ENCODE data around the gene NIPBL. TPM values are rescaled to one million over a fixed set of nuclear protein-coding genes. Genes with fewer than 3 reads are reported as not detected.

The NIPBL gene
- polyA plus RNA-seq, 1 of the 3 experiments (the other 2 are of a cell fraction), result 5.2 TPM

- WGBS (ENCODE audit: low lambda C conversion rate), result 96% methylated on average over 1 of the region's 1 CpG
- DNase-seq, result no peak
These were observed 59.2 kb downstream of the NIPBL start for GRCh38 chr5:36935805-36936204.

DNA sequence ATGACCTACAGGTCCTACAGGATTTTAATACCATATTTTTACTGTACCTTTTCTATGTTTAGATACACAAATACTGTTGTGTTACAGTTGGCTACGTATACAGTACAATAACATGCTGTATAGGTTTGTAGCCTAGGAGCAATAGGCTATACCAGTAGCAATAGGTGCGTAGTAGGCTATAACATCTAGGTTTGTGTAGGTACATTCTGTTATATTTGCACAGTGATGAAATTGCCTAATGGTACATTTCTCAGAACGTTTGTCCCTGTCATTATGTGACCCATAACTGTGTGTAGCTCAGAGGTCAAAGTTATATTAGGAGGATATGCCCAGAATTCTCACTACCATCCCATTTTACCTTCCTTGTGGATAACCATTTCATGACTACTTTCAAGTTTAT, 59.7 kb downstream of the NIPBL start:
- Histone ChIP-seq H3K27me3 (ENCODE audit: insufficient read depth) (no peaks in the 10 kb centered on the region), H3K9ac (no peak overlapping the region), H3K36me3 (replicated peaks in 1 of 2; ENCODE audit: control insufficient read depth in 1 of 2, insufficient read depth in 2 of 2, low read length in 1 of 2) (peaks cover 0 to 8% of the 10 kb centered on the region in 2 experiments), H3K4me2 (no peak overlapping the region), H3K9me3 (peaks cover 5% of the 10 kb centered on the region; the same call in 1 of the 2 replicates), H3K9me2 (no peaks in the 10 kb centered on the region), H4K20me1 (ENCODE audit: insufficient read depth) (peaks cover 80% of the 10 kb centered on the region), H3K27ac (ENCODE audit: low read depth in 2 of 2, low read length in 1 of 2) (no peak overlapping the region), H3K79me2 (ENCODE audit: insufficient read depth) (peaks cover 100% of the 10 kb centered on the region), H3K4me1 (ENCODE audit: control insufficient read depth in 1 of 2, insufficient read depth in 2 of 2, low read depth in 1 of 2, low read length in 1 of 2) (peaks cover 0 to 13% of the 10 kb centered on the region in 2 experiments; a peak in 1 of 4 replicates), H3F3A (replicated peaks; ENCODE audit: insufficient read depth) (no peaks in the 10 kb centered on the region), H2AFZ (ENCODE audit: low read depth) (no peak overlapping the region), H3K4me3 (ENCODE audit: low read depth in 2 of 2, low read length in 1 of 2) (no peak overlapping the region)
- no peak for DNase-seq
- ChIA-PET POLR2A (no interaction called here), CTCF (no interaction called here)
- WGBS (ENCODE audit: low lambda C conversion rate), result 88% methylated on average over 3 of the region's 3 CpGs
- no peak for TF ChIP-seq ZBTB33 (IDR thresholded peaks at IDR 0.05; ENCODE audit: borderline replicate concordance, low read depth)
- TF ChIP-seq MXI1 (IDR thresholded peaks at IDR 0.05; ENCODE audit: low read depth, low read length), result no peak
- no peak for TF ChIP-seq TEAD4 (IDR thresholded peaks at IDR 0.05; ENCODE audit: borderline replicate concordance, insufficient read depth)
- TF ChIP-seq, protein P1, sequence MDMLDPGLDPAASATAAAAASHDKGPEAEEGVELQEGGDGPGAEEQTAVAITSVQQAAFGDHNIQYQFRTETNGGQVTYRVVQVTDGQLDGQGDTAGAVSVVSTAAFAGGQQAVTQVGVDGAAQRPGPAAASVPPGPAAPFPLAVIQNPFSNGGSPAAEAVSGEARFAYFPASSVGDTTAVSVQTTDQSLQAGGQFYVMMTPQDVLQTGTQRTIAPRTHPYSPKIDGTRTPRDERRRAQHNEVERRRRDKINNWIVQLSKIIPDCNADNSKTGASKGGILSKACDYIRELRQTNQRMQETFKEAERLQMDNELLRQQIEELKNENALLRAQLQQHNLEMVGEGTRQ (IDR thresholded peaks at IDR 0.05; ENCODE audit: borderline replicate concordance, low read depth, low read length), result no peak
- no peak for TF ChIP-seq ELF1 (IDR thresholded peaks at IDR 0.05)
- TF ChIP-seq TCF12 (IDR thresholded peaks at IDR 0.05), result no peak
- no peak for TF ChIP-seq NRF1 (IDR thresholded peaks at IDR 0.05; ENCODE audit: low read depth, low read length)
- no peak for TF ChIP-seq SMC3 (IDR thresholded peaks at IDR 0.05; ENCODE audit: low read depth, low read length)
- TF ChIP-seq FOXJ3 (CRISPR knock-in tag; IDR thresholded peaks at IDR 0.05), result no peak
- no peak for TF ChIP-seq IRF3 (IDR thresholded peaks at IDR 0.05; ENCODE audit: low read depth, low read length)
- no peak for TF ChIP-seq PBX3 (IDR thresholded peaks at IDR 0.05)
- no peak for TF ChIP-seq JUND (IDR thresholded peaks at IDR 0.05)
- TF ChIP-seq EZH2phosphoT487 (IDR thresholded peaks at IDR 0.05; ENCODE audit: borderline replicate concordance, low read depth), result no peak
- no peak for TF ChIP-seq TAF1 (IDR thresholded peaks at IDR 0.05; ENCODE audit: borderline replicate concordance, low read depth, low read length)
- TF ChIP-seq CHD2 (IDR thresholded peaks at IDR 0.05; ENCODE audit: low read length, partially characterized antibody), result no peak
- TF ChIP-seq NFIC (IDR thresholded peaks at IDR 0.05; ENCODE audit: borderline replicate concordance), result no peak
- no peak for TF ChIP-seq POLR2AphosphoS5 (IDR thresholded peaks at IDR 0.05; ENCODE audit: low read depth, low read length)
- TF ChIP-seq RCOR1 (IDR thresholded peaks at IDR 0.05; ENCODE audit: low read length), result no peak
- TF ChIP-seq MEF2A (IDR thresholded peaks at IDR 0.05; ENCODE audit: borderline replicate concordance, low read depth), result no peak

More at GRCh38 chr5:36935805-36936204, 59.2 kb downstream of the NIPBL start:
- no peak overlapping the region for H3K9ac ChIP-seq
- peaks cover 5% of the 10 kb centered on the region; the same call in 1 of the 2 replicates for H3K9me3 ChIP-seq
- no peaks in the 10 kb centered on the region for H3K27me3 ChIP-seq (ENCODE audit: insufficient read depth)
- peaks cover 0 to 12% of the 10 kb centered on the region in 2 experiments; a peak in 1 of 4 replicates for H3K4me1 ChIP-seq (ENCODE audit: control insufficient read depth in 1 of 2, insufficient read depth in 2 of 2, low read depth in 1 of 2, low read length in 1 of 2)
- TF ChIP-seq NFIC (IDR thresholded peaks at IDR 0.05; ENCODE audit: borderline replicate concordance) (no peak), RAD21 (IDR thresholded peaks at IDR 0.05; ENCODE audit: low read length) (no peak), TAF1 (IDR thresholded peaks at IDR 0.05; ENCODE audit: borderline replicate concordance, low read depth, low read length) (no peak), FOXM1 (IDR thresholded peaks at IDR 0.05; ENCODE audit: low read depth) (no peak)
- no peak overlapping the region for H3K4me3 ChIP-seq (ENCODE audit: low read depth in 2 of 2, low read length in 1 of 2)
- H3K79me2 ChIP-seq (ENCODE audit: insufficient read depth), result peaks cover 100% of the 10 kb centered on the region
- H2AFZ ChIP-seq (ENCODE audit: low read depth), result no peak overlapping the region
- H3K27ac ChIP-seq (ENCODE audit: low read depth in 2 of 2, low read length in 1 of 2), result no peak overlapping the region
- CTCF ChIA-PET, result no interaction called here
- no peak overlapping the region for H3K4me2 ChIP-seq
- no peaks in the 10 kb centered on the region for H3K9me2 ChIP-seq
- peaks cover 0 to 8% of the 10 kb centered on the region in 2 experiments for H3K36me3 ChIP-seq (replicated peaks in 1 of 2; ENCODE audit: control insufficient read depth in 1 of 2, insufficient read depth in 2 of 2, low read length in 1 of 2)
- peaks cover 82% of the 10 kb centered on the region for H4K20me1 ChIP-seq (ENCODE audit: insufficient read depth)
- H3F3A ChIP-seq (replicated peaks; ENCODE audit: insufficient read depth), result peaks cover 2% of the 10 kb centered on the region
- POLR2A ChIA-PET, result no interaction called here

All from SK-N-SH (cell line).